TTC549 (cell line): Measurements from ENCODE around the gene METAP2.
"Not testable (repeated sequence)": the region's sequence is repeated elsewhere in the genome, so short reads cannot be mapped to it uniquely, and the experiment has no call there.

Experiments used
- FAIRE-seq: peaks from 2 replicates; lab custom pipeline; 2012; peaks lifted over from hg19 to GRCh38; lab: Jason Lieb, UNC

METAP2 gene

GRCh38 chr12:95463050-95463449 is 10.9 kb upstream of the METAP2 start:
- FAIRE-seq: no peak

- FAIRE-seq: not testable (repeated sequence)
Observed at GRCh38 chr12:95463776-95464175, 10.2 kb upstream of the METAP2 start.

DNA sequence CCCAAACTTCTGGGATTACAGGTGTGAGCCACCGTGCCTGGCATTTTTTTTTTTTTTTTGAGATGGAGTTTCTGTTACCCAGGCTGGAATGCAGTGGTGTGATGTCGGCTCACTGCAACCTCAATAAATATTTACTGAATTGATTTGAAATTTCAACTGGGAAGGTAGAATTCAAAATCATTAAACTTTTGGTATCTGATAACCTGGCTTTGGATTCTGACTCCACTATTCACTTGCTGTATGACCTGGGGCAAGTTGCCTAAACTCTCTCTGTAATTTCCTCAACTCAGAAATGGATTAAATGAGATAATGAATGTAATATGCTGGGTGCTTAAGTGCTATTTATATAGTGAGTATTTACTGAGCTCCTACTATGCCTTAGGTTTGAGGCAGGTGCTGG is 8.7 kb upstream of the METAP2 start:
- no peak for FAIRE-seq

- FAIRE-seq: no peak
Observed at GRCh38 chr12:95470300-95470699, 3.7 kb upstream of the METAP2 start.

GRCh38 chr12:95473231-95473883 is 595 bp upstream of the METAP2 start:
- FAIRE-seq: no peak

- FAIRE-seq: no peak
Observed at GRCh38 chr12:95474660-95474958, 657 bp downstream of the METAP2 start.

- no peak for FAIRE-seq
Observed at GRCh38 chr12:95480230-95480629, 6.3 kb downstream of the METAP2 start.

DNA sequence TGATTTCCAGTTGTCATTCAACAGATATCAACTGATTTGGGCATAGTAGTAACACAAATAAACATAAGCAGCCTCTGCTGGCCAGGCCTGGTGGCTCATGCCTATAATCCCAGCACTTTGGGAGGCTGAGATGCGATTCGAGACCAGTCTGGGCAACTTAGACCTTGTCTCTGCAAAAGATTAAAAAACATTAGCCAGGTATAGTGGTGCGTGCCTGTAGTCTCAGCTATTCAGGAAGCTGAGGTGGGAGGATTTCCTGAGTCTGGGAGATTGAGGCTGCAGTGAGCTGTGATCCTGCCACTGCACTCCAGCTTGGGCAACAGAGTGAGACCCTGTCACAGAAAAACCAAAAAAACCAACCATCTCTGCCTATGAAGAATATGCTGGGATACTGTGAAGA is 7.1 kb downstream of the METAP2 start:
- FAIRE-seq: no peak

GRCh38 chr12:95481888-95482287 is 7.9 kb downstream of the METAP2 start:
- FAIRE-seq: no peak

DNA sequence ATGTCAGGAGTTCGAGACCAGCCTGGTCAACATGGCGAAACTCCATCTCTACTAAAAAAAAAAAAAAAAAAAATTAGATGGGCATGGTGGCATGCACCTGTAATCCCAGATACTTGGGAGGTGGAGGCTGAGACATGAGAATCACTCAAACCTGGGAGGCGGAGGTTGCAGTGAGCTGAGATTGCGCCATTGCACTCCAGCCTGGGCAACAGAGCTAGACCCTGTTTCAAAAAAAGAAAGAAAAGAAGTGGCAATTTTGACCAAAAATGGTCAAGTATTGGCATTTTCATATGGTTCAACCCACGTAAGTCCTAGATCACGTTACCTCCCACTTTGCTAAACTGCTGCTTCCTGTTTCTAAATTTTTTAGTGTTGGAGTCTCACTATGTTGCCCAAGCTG is 8.6 kb downstream of the METAP2 start:
- FAIRE-seq: not testable (repeated sequence)

DNA sequence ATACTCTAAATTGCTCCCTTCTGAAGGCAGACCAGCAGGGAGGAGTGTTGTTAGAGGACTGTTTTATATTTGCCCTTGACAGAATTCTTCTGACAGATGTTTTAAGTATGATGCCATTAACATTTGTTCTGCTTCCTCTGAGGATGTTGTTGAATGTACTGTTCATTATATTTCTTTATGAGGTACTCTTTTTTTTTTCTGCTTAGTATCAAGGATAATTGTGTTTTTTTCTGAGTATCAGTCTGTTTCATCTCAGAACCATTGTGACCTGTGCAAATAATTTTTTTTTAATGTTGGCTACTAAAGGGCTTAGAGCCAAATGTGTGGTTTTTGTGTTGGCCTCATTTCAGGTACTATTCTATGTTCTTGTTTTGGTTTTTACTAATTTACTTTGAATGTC is 10.6 kb downstream of the METAP2 start:
- FAIRE-seq: no peak

GRCh38 chr12:95487024-95487423 is 13.1 kb downstream of the METAP2 start:
- FAIRE-seq: no peak

DNA sequence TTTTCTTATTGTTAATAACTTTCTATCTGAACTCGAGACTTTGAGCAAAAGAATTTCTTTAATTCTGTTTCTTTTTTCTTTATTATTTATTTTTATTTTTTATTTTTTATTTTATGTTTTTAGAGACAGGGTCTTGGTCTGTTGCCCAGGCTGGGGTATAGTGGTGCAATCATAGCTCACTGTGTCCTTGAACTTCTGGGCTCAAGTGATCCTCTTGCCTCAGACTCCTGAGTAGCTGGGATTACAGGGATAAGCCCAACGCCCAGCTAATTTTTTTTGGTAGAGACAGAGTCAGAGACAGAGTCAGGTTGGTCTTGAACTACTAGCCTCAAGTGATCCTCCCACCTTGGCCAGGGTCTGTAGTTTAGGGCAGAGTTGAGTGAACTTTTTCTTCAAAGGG is 18.5 kb downstream of the METAP2 start:
- no peak for FAIRE-seq

- no peak for FAIRE-seq
Observed at GRCh38 chr12:95494888-95495287, 20.9 kb downstream of the METAP2 start.

- FAIRE-seq: no peak
Observed at GRCh38 chr12:95495433-95495832, 21.5 kb downstream of the METAP2 start.

DNA sequence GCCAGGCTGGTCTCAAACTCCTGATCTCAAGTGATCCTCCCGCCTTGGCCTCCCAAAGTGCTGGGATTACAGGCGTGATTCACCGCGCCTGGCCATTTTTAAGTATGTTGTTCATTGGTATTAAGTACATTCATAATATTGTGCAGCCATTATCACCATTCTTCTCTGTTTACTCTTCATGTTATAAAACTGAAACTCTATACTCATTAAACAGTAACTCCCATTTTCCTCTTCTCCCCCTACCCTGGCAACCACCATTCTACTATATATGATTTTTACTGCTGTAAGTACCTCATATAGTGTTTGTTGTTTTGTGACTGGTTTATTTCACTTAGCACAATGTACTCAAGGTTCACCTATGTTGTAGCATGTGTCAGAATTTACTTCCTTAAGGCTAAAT is 23.1 kb downstream of the METAP2 start:
- no peak for FAIRE-seq

- FAIRE-seq: no peak
Observed at GRCh38 chr12:95498968-95499367, 25.0 kb downstream of the METAP2 start.

DNA sequence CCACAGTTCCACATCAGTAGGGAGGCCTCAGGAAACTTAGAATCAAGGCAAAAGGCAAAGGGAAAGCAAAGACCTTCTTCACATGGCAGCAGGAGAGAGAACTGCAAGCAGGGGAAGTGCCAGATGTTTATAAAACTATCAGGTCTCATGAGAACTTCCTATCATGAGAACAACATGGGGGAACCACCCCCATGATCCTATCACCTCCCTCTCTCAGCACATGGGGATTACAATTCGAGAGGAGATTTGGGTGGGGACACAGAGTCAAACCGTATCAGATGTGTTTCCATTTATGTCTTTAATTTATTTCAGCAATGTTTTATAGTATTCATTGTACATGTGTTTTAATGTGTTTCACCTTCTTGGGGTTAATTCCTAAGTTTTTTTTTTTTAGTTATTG is 25.8 kb downstream of the METAP2 start:
- no peak for FAIRE-seq

DNA sequence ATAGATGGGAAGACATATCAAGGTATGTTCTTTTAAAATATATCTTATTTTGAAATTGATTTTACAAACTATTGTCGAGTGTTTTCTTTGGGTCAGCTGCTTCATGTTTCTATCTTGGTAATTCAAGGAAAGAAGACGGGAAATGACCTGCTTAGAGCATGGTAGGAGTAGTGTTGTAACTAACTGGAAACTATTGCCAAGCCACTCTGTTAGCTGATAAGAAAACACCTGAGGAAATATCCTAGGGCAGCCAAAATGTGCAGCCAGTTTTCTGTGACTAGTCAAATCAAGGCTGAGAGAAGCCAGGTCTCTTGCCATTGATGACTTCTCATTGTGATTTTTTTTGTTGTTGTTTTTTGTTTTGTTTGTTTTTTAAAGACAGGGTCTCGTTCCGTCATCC is 30.2 kb downstream of the METAP2 start:
- no peak for FAIRE-seq

- FAIRE-seq: no peak
Observed at GRCh38 chr12:95505039-95505438, 31.1 kb downstream of the METAP2 start.

- no peak for FAIRE-seq
Observed at GRCh38 chr12:95506707-95507523, 33.0 kb downstream of the METAP2 start.

DNA sequence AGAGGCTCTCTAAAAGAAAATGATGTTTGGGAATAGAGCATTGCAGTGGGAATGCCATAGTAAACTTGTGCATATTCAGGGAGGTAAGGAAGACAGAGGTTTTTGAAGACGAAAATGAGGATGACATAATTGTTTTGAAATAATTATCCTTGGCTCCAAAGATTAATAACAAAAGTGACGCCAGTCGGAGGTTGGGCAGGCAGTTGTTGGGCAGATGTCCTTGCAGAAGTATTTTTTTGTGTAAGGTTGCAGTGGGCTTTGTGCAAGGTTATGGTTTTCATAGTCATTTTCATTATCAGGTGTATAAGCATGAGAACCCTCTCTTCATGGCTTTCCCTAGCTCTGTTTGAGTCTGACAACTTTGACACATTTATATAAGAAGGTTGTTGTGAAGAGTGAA is 35.3 kb downstream of the METAP2 start:
- FAIRE-seq: no peak

GRCh38 chr12:95511977-95512376 is 38.0 kb downstream of the METAP2 start:
- FAIRE-seq: no peak

DNA sequence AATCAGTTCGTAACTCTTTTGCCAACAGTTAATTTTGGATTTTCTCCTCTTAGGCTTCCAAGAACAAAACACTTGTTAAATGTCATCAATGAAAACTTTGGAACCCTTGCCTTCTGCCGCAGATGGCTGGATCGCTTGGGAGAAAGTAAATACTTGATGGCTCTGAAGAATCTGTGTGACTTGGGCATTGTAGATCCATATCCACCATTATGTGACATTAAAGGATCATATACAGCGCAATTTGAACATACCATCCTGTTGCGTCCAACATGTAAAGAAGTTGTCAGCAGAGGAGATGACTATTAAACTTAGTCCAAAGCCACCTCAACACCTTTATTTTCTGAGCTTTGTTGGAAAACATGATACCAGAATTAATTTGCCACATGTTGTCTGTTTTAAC is 39.6 kb downstream of the METAP2 start:
- no peak for FAIRE-seq
